ENCODE results near the gene ZYG11A.
A peak's percentile ranks its signal among the peaks of the same experiment; 100 is the strongest.
"Not testable (repeated sequence)": the region's sequence is repeated elsewhere in the genome, so short reads cannot be mapped to it uniquely, and the experiment has no call there.

ZYG11A gene

GRCh38 chr1:52842643-52843310 is at the start of gene ZYG11A:
Gene ZYG11A (plus strand): TSS chr1:52842760. CDS start chr1:52842884, 124 bp downstream.
- FAIRE-seq = no peak

- not testable (repeated sequence) for FAIRE-seq
These were observed 48.8 kb upstream of the ZYG11A start for GRCh38 chr1:52793717-52794116.

GRCh38 chr1:52795464-52795863 is 47.1 kb upstream of the ZYG11A start:
- FAIRE-seq = no peak

GRCh38 chr1:52798331-52798730 is 44.2 kb upstream of the ZYG11A start:
- no peak for FAIRE-seq

- no peak for FAIRE-seq
These were observed 41.5 kb upstream of the ZYG11A start for GRCh38 chr1:52801011-52801410.

GRCh38 chr1:52804083-52804482 is 38.5 kb upstream of the ZYG11A start:
- not testable (repeated sequence) for FAIRE-seq

- FAIRE-seq = no peak
These were observed 28.1 kb upstream of the ZYG11A start for GRCh38 chr1:52814465-52814864.

- FAIRE-seq = not testable (repeated sequence)
These were observed 21.7 kb upstream of the ZYG11A start for GRCh38 chr1:52820830-52821229.

- peak; percentile 84 for FAIRE-seq
These were observed 16.7 kb upstream of the ZYG11A start for GRCh38 chr1:52825868-52826267.

GRCh38 chr1:52834798-52835197 is 7.8 kb upstream of the ZYG11A start:
- no peak for FAIRE-seq

- no peak for FAIRE-seq
These were observed 6.5 kb upstream of the ZYG11A start for GRCh38 chr1:52836035-52836434.

- FAIRE-seq = not testable (repeated sequence)
These were observed 3.4 kb upstream of the ZYG11A start for GRCh38 chr1:52839175-52839574.

GRCh38 chr1:52845119-52845518 is 2.6 kb downstream of the ZYG11A start:
- FAIRE-seq = not testable (repeated sequence)

GRCh38 chr1:52848423-52848822 is 5.9 kb downstream of the ZYG11A start:
- no peak for FAIRE-seq

- no peak for FAIRE-seq
These were observed 8.4 kb downstream of the ZYG11A start for GRCh38 chr1:52850951-52851350.

- no peak for FAIRE-seq
These were observed 10.3 kb downstream of the ZYG11A start for GRCh38 chr1:52852854-52853253.

- no peak for FAIRE-seq
These were observed 13.0 kb downstream of the ZYG11A start for GRCh38 chr1:52855584-52855983.

- FAIRE-seq = no peak
These were observed 13.5 kb downstream of the ZYG11A start for GRCh38 chr1:52856026-52856425.

GRCh38 chr1:52857443-52857842 is 14.9 kb downstream of the ZYG11A start:
- no peak for FAIRE-seq

- no peak for FAIRE-seq
These were observed 20.3 kb downstream of the ZYG11A start for GRCh38 chr1:52862666-52863458.

- FAIRE-seq = no peak
These were observed 24.7 kb downstream of the ZYG11A start for GRCh38 chr1:52867087-52867863.

- not testable (repeated sequence) for FAIRE-seq
These were observed 27.2 kb downstream of the ZYG11A start for GRCh38 chr1:52869727-52870126.

GRCh38 chr1:52876843-52877242 is 34.3 kb downstream of the ZYG11A start:
- no peak for FAIRE-seq

GRCh38 chr1:52877554-52877953 is 35.0 kb downstream of the ZYG11A start:
- no peak for FAIRE-seq
